H1 (cell line): ENCODE measurements around the gene GP9. TPM values are rescaled to one million over a fixed set of nuclear protein-coding genes. Genes with fewer than 3 reads are reported as not detected.

Source experiments
- CTCF ChIA-PET: fragments of 300-600 bp; sonication (Branson Sonifier 250); formaldehyde crosslinking; loops from one replicate; lab custom pipeline; 2021; ENCODE audit not compliant: partially characterized antibody; lab: Charles Lee
- POLR2A ChIA-PET: fragments of 300-600 bp; sonication (Branson Sonifier 250); formaldehyde crosslinking; loops from one replicate; lab custom pipeline; 2021; ENCODE audit warnings: inconsistent platforms; ENCODE audit not compliant: partially characterized antibody; lab: Charles Lee
- DNase-seq, 2 experiments: peaks; one replicate each; pipeline versions ENCODE4 v3.0.0 to v3.0.0-alpha.2; 2010 to 2022; ENCODE audit warnings: low spot score in 2 of 2, low read depth in 1 of 2, mixed read lengths in 1 of 2
- FAIRE-seq: peaks from 2 replicates; lab custom pipeline; 2011; peaks lifted over from hg19 to GRCh38; lab: Jason Lieb, UNC
- H2AFZ ChIP-seq: 2 replicates; pipeline ENCODE4 v1.8.1; 2012; ENCODE audit warnings: low read length, inconsistent platforms
- H2AK5ac ChIP-seq: 2 replicates; pipeline ENCODE4 v1.6.1; 2013; ENCODE audit warnings: low read depth, low read length
- H2BK120ac ChIP-seq: replicated peaks from 2 replicates; pipeline ENCODE3; 2013; ENCODE audit warnings: low read depth, low read length, inconsistent platforms
- H2BK12ac ChIP-seq: 2 replicates; pipeline ENCODE4 v1.6.1; 2013; ENCODE audit warnings: low read depth, low read length
- H2BK15ac ChIP-seq: 2 replicates; pipeline ENCODE4 v1.6.1; 2013; ENCODE audit warnings: low read length
- H2BK20ac ChIP-seq: 2 replicates; pipeline ENCODE4 v1.6.1; 2013; ENCODE audit warnings: low read length
- H2BK5ac ChIP-seq: 2 replicates; pipeline ENCODE4 v1.6.1; 2013; ENCODE audit warnings: low read depth, low read length
- H3K14ac ChIP-seq: 2 replicates; pipeline ENCODE4 v1.6.1; 2013; ENCODE audit warnings: inconsistent platforms; ENCODE audit not compliant: insufficient read length
- H3K18ac ChIP-seq: 2 replicates; pipeline ENCODE4 v1.6.1; 2013; ENCODE audit warnings: low read length; ENCODE audit errors: extremely low read depth
- H3K23ac ChIP-seq: 2 replicates; pipeline ENCODE4 v1.6.1; 2013; ENCODE audit warnings: inconsistent platforms; ENCODE audit not compliant: insufficient read length
- H3K23me2 ChIP-seq: 2 replicates; pipeline ENCODE4 v1.6.1; 2013; ENCODE audit warnings: low read depth, low read length
- H3K27ac ChIP-seq: 2 replicates; pipeline ENCODE4 v1.6.1; 2011; ENCODE audit warnings: low read depth, low read length, inconsistent platforms
- H3K27me3 ChIP-seq, 4 experiments: replicated peaks in 1 of 4; 1 replicate in 1 of 4; 2 replicates in 3 of 4; pipeline versions ENCODE4 v1.6.1 to v1.8.1; 2011 to 2013; ENCODE audit warnings: low read length in 3 of 4, mild to moderate bottlenecking in 3 of 4, inconsistent platforms in 2 of 4, mixed read lengths in 2 of 4, moderate library complexity in 1 of 4; ENCODE audit not compliant: control insufficient read depth in 3 of 4, insufficient read depth in 3 of 4; ENCODE audit errors: extremely low read depth in 1 of 4
- H3K36me3 ChIP-seq, 4 experiments: 2 replicates each; pipeline versions ENCODE4 v1.6.1 to v1.8.1; 2011 to 2013; ENCODE audit warnings: mild to moderate bottlenecking in 4 of 4, low read length in 3 of 4, moderate library complexity in 2 of 4, control low read depth in 1 of 4, inconsistent platforms in 1 of 4; ENCODE audit not compliant: insufficient read depth in 4 of 4, control insufficient read depth in 2 of 4
- H3K4ac ChIP-seq: replicated peaks from 2 replicates; pipeline ENCODE3; 2013; ENCODE audit warnings: low read length, low read depth, mixed read lengths, inconsistent platforms; ENCODE audit not compliant: insufficient read length
- H3K4me1 ChIP-seq, 4 experiments: replicated peaks in 1 of 4; 1 replicate in 1 of 4; 2 replicates in 3 of 4; pipeline versions ENCODE4 v1.6.1 to v1.8.1; 2011 to 2013; ENCODE audit warnings: low read length in 3 of 4, inconsistent platforms in 2 of 4, mixed read lengths in 1 of 4; ENCODE audit not compliant: insufficient read depth in 4 of 4, control insufficient read depth in 3 of 4
- H3K4me2 ChIP-seq, 2 experiments: 2 replicates each; pipeline versions ENCODE4 v1.6.1 to v1.8.1; 2011 to 2013; ENCODE audit warnings: low read depth in 2 of 2, low read length in 2 of 2, control low read depth in 1 of 2, inconsistent platforms in 1 of 2, mild to moderate bottlenecking in 1 of 2; ENCODE audit not compliant: insufficient read depth in 1 of 2
- H3K4me3 ChIP-seq, 4 experiments: fragments of 200-600, 300-600 bp in 1 of 4; sonication (generic), shearing (Covaris generic), sonication (Bioruptor Twin) in 1 of 4; 2 replicates each; pipeline versions ENCODE4 v1.5.1 to v1.8.1; 2011 to 2016; ENCODE audit warnings: low read length in 4 of 4, low read depth in 3 of 4, control low read depth in 2 of 4, inconsistent platforms in 2 of 4, mild to moderate bottlenecking in 2 of 4, mixed read lengths in 1 of 4, moderate library complexity in 1 of 4; ENCODE audit not compliant: insufficient read depth in 2 of 4; ENCODE audit errors: extremely low read depth in 1 of 4
- H3K56ac ChIP-seq: replicated peaks from 2 replicates; pipeline ENCODE3; 2013; ENCODE audit warnings: low read depth, mild to moderate bottlenecking, mixed read lengths, low read length, inconsistent platforms; ENCODE audit not compliant: insufficient read length
- H3K79me1 ChIP-seq: 2 replicates; pipeline ENCODE4 v1.6.1; 2013; ENCODE audit warnings: low read depth, low read length, control low read depth
- H3K79me2 ChIP-seq, 2 experiments: 2 replicates each; pipeline versions ENCODE4 v1.6.1 to v1.8.1; 2012 to 2013; ENCODE audit warnings: low read length in 2 of 2, mild to moderate bottlenecking in 2 of 2, inconsistent platforms in 1 of 2; ENCODE audit not compliant: insufficient read depth in 2 of 2, control insufficient read depth in 1 of 2
- H3K9ac ChIP-seq, 4 experiments: replicated peaks in 1 of 4; 1 replicate in 1 of 4; 2 replicates in 3 of 4; pipeline versions ENCODE4 v1.6.1 to v1.8.1; 2011 to 2013; ENCODE audit warnings: low read depth in 3 of 4, low read length in 3 of 4, control low read depth in 2 of 4, mild to moderate bottlenecking in 2 of 4, moderate library complexity in 2 of 4, inconsistent platforms in 1 of 4; ENCODE audit errors: extremely low read depth in 1 of 4
- H3K9me3 ChIP-seq, 2 experiments: 2 replicates each; pipeline versions ENCODE4 v1.6.1 to v1.8.1; 2012 to 2013; ENCODE audit warnings: mild to moderate bottlenecking in 2 of 2, moderate library complexity in 2 of 2, control low read depth in 1 of 2, inconsistent platforms in 1 of 2, low read depth in 1 of 2, low read length in 1 of 2, mixed read lengths in 1 of 2; ENCODE audit not compliant: insufficient read depth in 2 of 2
- H4K20me1 ChIP-seq, 2 experiments: replicated peaks in 1 of 2; 2 replicates each; pipeline versions ENCODE3 to v1.8.1; 2011 to 2013; ENCODE audit warnings: inconsistent platforms in 2 of 2, low read length in 2 of 2, mild to moderate bottlenecking in 1 of 2; ENCODE audit not compliant: insufficient read depth in 2 of 2, control insufficient read depth in 1 of 2
- H4K5ac ChIP-seq: 2 replicates; pipeline ENCODE4 v1.6.1; 2013; ENCODE audit warnings: low read length, low read depth, mixed read lengths, inconsistent platforms; ENCODE audit not compliant: insufficient read length
- H4K8ac ChIP-seq: 2 replicates; pipeline ENCODE4 v1.8.0; 2013; ENCODE audit warnings: mild to moderate bottlenecking, moderate library complexity, low read length, inconsistent platforms; ENCODE audit not compliant: insufficient read depth; ENCODE audit errors: extremely low read depth
- H4K91ac ChIP-seq: replicated peaks from 2 replicates; pipeline ENCODE3; 2013; ENCODE audit warnings: low read length, mixed read lengths, inconsistent platforms; ENCODE audit not compliant: insufficient read length
- ATF3 ChIP-seq: IDR thresholded peaks from 2 replicates; pipeline ENCODE4 v1.6.1; 2011; ENCODE audit warnings: low read depth, mild to moderate bottlenecking, low read length; ENCODE audit not compliant: insufficient read depth
- CBX5 ChIP-seq: fragments of 300-800, 300-1000 bp; sonication (generic); IDR thresholded peaks from 2 replicates; pipeline ENCODE4 v1.7.1; 2016; ENCODE audit warnings: antibody characterized with exemption, low read length, low read depth
- JUND ChIP-seq: IDR thresholded peaks from 2 replicates; pipeline ENCODE4 v1.6.1; 2011; ENCODE audit warnings: mild to moderate bottlenecking, improper control_type of control experiment, low read length
- MAX ChIP-seq: IDR thresholded peaks from 2 replicates; pipeline ENCODE4 v1.6.1; 2012; ENCODE audit warnings: inconsistent platforms
- POLR2A ChIP-seq, 2 experiments: IDR thresholded peaks; 1 replicate in 1 of 2; 2 replicates in 1 of 2; pipeline ENCODE4 v1.6.1; 2011; ENCODE audit warnings: low read depth in 2 of 2, low read length in 2 of 2, mild to moderate bottlenecking in 2 of 2; ENCODE audit errors: control extremely low read depth in 1 of 2
- SP2 ChIP-seq: IDR thresholded peaks from 2 replicates; pipeline ENCODE4 v1.6.1; 2012; ENCODE audit warnings: mild to moderate bottlenecking, low read length, inconsistent platforms
- WGBS, 2 experiments: shearing (Covaris generic) in 1 of 2; methylation state at CpG; one replicate each; pipeline versions ENCODE4 v1.1.6 to v1.1.7; 2013 to 2015; ENCODE audit warnings: low lambda C conversion rate in 2 of 2, mixed read lengths in 2 of 2, inconsistent platforms in 1 of 2, low coverage in 1 of 2, missing lambda C conversion rate in 1 of 2; ENCODE audit not compliant: insufficient replicate concordance in 2 of 2, insufficient coverage in 1 of 2, insufficient read length in 1 of 2; ENCODE audit errors: extremely low coverage in 1 of 2, missing lambda C conversion rate in 1 of 2; 5-methylcytosine and 5-hydroxymethylcytosine counted together
- polyA plus RNA-seq, 7 experiments: library from polyadenylated mRNA; depleted of rRNA in 3 of 7; stranded (reverse) in 5 of 7; unstranded in 2 of 7; fragments of >200 nt in 5 of 7; fragments of 200-250 nt in 2 of 7; gene quantifications; 1 replicate in 5 of 7; 2 replicates in 1 of 7; 4 replicates in 1 of 7; pipeline versions ENCODE4 v1.2.1 to v1.2.3, GENCODE V29; 2011 to 2013; ENCODE audit warnings: missing spikeins in 2 of 7, mixed read lengths in 2 of 7
- total RNA-seq: library from RNA; stranded (reverse); fragmentation: NEBNext Ultra II Directional; extraction: Animal tissue kit (Norgen Biotek cat#: 25700); gene quantifications from 2 replicates; pipeline ENCODE4 v1.2.1, GENCODE V29; 2021

Gene GP9
- total and polyA plus RNA-seq, 2 of the 8 experiments (the other 6 are each of a cell fraction or from before 2014, with no cell fraction given) = not detected

GRCh38 chr3:129100274-129100673, 39.7 kb downstream of the GP9 start:
- Histone ChIP-seq H2BK5ac (no peak overlapping the region), H3K4me1 (no peaks in the 10 kb centered on the region), H2BK12ac (no peak overlapping the region), H3K4ac (no peak overlapping the region), H3K9ac (no peak overlapping the region), H3K27me3 (no peaks in the 10 kb centered on the region), H3K23me2 (no peaks in the 10 kb centered on the region), H2BK20ac (no peak overlapping the region), H4K20me1 (peaks cover 5 to 10% of the 10 kb centered on the region in 2 experiments), H2BK120ac (no peak overlapping the region), H3K23ac (no peak overlapping the region), H3K56ac (no peak overlapping the region), H4K5ac (no peak overlapping the region), H3K27ac (no peak overlapping the region), H2BK15ac (no peak overlapping the region), H3K36me3 (no peaks in the 10 kb centered on the region), H3K14ac (no peak overlapping the region), H4K8ac (no peak overlapping the region), H3K79me1 (peaks cover 5% of the 10 kb centered on the region), H4K91ac (no peak overlapping the region), H3K18ac (no peak overlapping the region), H3K4me3 (no peak overlapping the region), H3K9me3 (no peaks in the 10 kb centered on the region), H2AK5ac (no peak overlapping the region), H3K79me2 (peaks cover 0 to 17% of the 10 kb centered on the region in 2 experiments; a peak in 2 of 4 replicates), H2AFZ (no peak overlapping the region), H3K4me2 (no peak overlapping the region)
- 93% methylated on average over 1 of the region's 1 CpG; no CpG with 5 or more reads in 1 of the 2 experiments for WGBS, 2 experiments
- FAIRE-seq = no peak
- no peak for DNase-seq
- POLR2A ChIA-PET = interaction anchor here (2.0 to 2.2 kb wide), 2 partner anchors 11 to 19 kb away, joined by 4 to 7 read pairs; no protein-coding TSS in a partner anchor
- CTCF ChIA-PET = interaction anchor here (1.2 to 3.4 kb wide), 4 partner anchors 47 to 130 kb away, joined by 3 to 16 read pairs (median 4); no protein-coding TSS in a partner anchor
- TF ChIP-seq ATF3 = no peak
- TF ChIP-seq JUND = no peak
- TF ChIP-seq CBX5 = no peak
- no peak for TF ChIP-seq SP2
- no peak for TF ChIP-seq MAX
- no peak for TF ChIP-seq POLR2A (IDR thresholded peaks at IDR 0.05; ENCODE audit: control extremely low read depth in 1 of 2, low read depth in 2 of 2, low read length in 2 of 2)
